ENCODE measurements around the gene ASXL3. TPM values are rescaled to one million over a fixed set of nuclear protein-coding genes. Genes with fewer than 3 reads are reported as not detected.
A peak's percentile ranks its signal among the peaks of the same experiment; 100 is the strongest.

ASXL3 gene
- total RNA-seq, 1 experiment from 2014 or later: not detected

GRCh38 chr18:33673689-33674088 lies 95.7 kb downstream of the ASXL3 start:
- intact Hi-C loops (cut with micrococcal nuclease): no loop called here
- Histone ChIP-seq H3K27me3 (ENCODE audit: low read length) (no peaks in the 10 kb centered on the region), H3K79me2 (ENCODE audit: low read length) (no peaks in the 10 kb centered on the region), H3K4me3 (ENCODE audit: low read length) (no peak overlapping the region), H3K4me1 (ENCODE audit: insufficient read depth, low read length) (no peaks in the 10 kb centered on the region), H3K9me3 (ENCODE audit: low read length) (no peaks in the 10 kb centered on the region), H3F3A (ENCODE audit: low read length, unreplicated experiment) (no peaks in the 10 kb centered on the region), H2AFZ (ENCODE audit: low read length) (no peak overlapping the region), H3K9me2 (replicated peaks; ENCODE audit: low read length) (no peaks in the 10 kb centered on the region), H4K20me1 (ENCODE audit: low read length) (no peaks in the 10 kb centered on the region), H3K9ac (ENCODE audit: low read length) (no peak overlapping the region), H3K4me2 (ENCODE audit: low read length) (no peak overlapping the region), H3K36me3 (ENCODE audit: low read depth, low read length) (no peaks in the 10 kb centered on the region), H3K27ac (ENCODE audit: low read length) (no peak overlapping the region)
- DNase-seq: peak; percentile 5
- no peak for TF ChIP-seq EZH2 (IDR thresholded peaks at IDR 0.05; ENCODE audit: low read length, unreplicated experiment)
- TF ChIP-seq CTCF (conservative IDR thresholded peaks at IDR 0.05; ENCODE audit: low read depth, low read length): 0 out of 2 replicates have a peak, but pooled peaks have one; percentile 23
- ATAC-seq: no peak
- BruUV-seq (replicated peaks): no TSS peak
- ChIA-PET POLR2A (ENCODE audit: unreplicated experiment) (no interaction called here), CTCF (no interaction called here)

GRCh38 chr18:33676593-33676992 lies 98.6 kb downstream of the ASXL3 start:
- Histone ChIP-seq H3K27ac (ENCODE audit: low read length) (no peak overlapping the region), H2AFZ (ENCODE audit: low read length) (no peak overlapping the region), H3K9me3 (ENCODE audit: low read length) (no peaks in the 10 kb centered on the region), H3K27me3 (ENCODE audit: low read length) (no peaks in the 10 kb centered on the region), H3K79me2 (ENCODE audit: low read length) (no peaks in the 10 kb centered on the region), H3K4me1 (ENCODE audit: insufficient read depth, low read length) (no peaks in the 10 kb centered on the region), H3F3A (ENCODE audit: low read length, unreplicated experiment) (no peaks in the 10 kb centered on the region), H4K20me1 (ENCODE audit: low read length) (no peaks in the 10 kb centered on the region), H3K9me2 (replicated peaks; ENCODE audit: low read length) (no peaks in the 10 kb centered on the region), H3K36me3 (ENCODE audit: low read depth, low read length) (no peaks in the 10 kb centered on the region), H3K9ac (ENCODE audit: low read length) (no peak overlapping the region), H3K4me3 (ENCODE audit: low read length) (no peak overlapping the region), H3K4me2 (ENCODE audit: low read length) (no peak overlapping the region)
- ChIA-PET CTCF (no interaction called here), POLR2A (ENCODE audit: unreplicated experiment) (no interaction called here)
- ATAC-seq: no peak
- intact Hi-C loops (cut with micrococcal nuclease): no loop called here
- DNase-seq: no peak
- TF ChIP-seq EZH2 (IDR thresholded peaks at IDR 0.05; ENCODE audit: low read length, unreplicated experiment): no peak
- no peak for TF ChIP-seq EZH2phosphoT487 (IDR thresholded peaks at IDR 0.05; ENCODE audit: borderline replicate concordance, low read length)
- TF ChIP-seq CTCF (conservative IDR thresholded peaks at IDR 0.05; ENCODE audit: low read depth, low read length): no peak
- BruUV-seq (replicated peaks): no TSS peak

- Histone ChIP-seq H3K27me3 (ENCODE audit: low read length) (no peaks in the 10 kb centered on the region), H3K4me1 (ENCODE audit: insufficient read depth, low read length) (no peaks in the 10 kb centered on the region), H3K27ac (ENCODE audit: low read length) (no peak overlapping the region), H3K4me3 (ENCODE audit: low read length) (no peak overlapping the region), H3K4me2 (ENCODE audit: low read length) (no peak overlapping the region), H4K20me1 (ENCODE audit: low read length) (no peaks in the 10 kb centered on the region), H2AFZ (ENCODE audit: low read length) (no peak overlapping the region), H3K9me3 (ENCODE audit: low read length) (no peaks in the 10 kb centered on the region), H3K9me2 (replicated peaks; ENCODE audit: low read length) (no peaks in the 10 kb centered on the region), H3K9ac (ENCODE audit: low read length) (no peak overlapping the region), H3K36me3 (ENCODE audit: low read depth, low read length) (no peaks in the 10 kb centered on the region), H3K79me2 (ENCODE audit: low read length) (no peaks in the 10 kb centered on the region), H3F3A (ENCODE audit: low read length, unreplicated experiment) (no peaks in the 10 kb centered on the region)
- DNase-seq (no peak), ATAC-seq (no peak)
- BruUV-seq (replicated peaks): no TSS peak
- CTCF ChIA-PET: no interaction called here
- intact Hi-C loops (cut with micrococcal nuclease): no loop called here
- TF ChIP-seq EZH2phosphoT487 (IDR thresholded peaks at IDR 0.05; ENCODE audit: borderline replicate concordance, low read length) (no peak), CTCF (conservative IDR thresholded peaks at IDR 0.05; ENCODE audit: low read depth, low read length) (no peak), EZH2 (IDR thresholded peaks at IDR 0.05; ENCODE audit: low read length, unreplicated experiment) (no peak)
- POLR2A ChIA-PET (ENCODE audit: unreplicated experiment): no interaction called here
These were observed 99.9 kb downstream of the ASXL3 start for GRCh38 chr18:33677891-33678290.
